Measurements from ENCODE around the gene CLEC4G.
"Not testable (repeated sequence)": the region's sequence is repeated elsewhere in the genome, so short reads cannot be mapped to it uniquely, and the experiment has no call there.

CLEC4G gene

DNA sequence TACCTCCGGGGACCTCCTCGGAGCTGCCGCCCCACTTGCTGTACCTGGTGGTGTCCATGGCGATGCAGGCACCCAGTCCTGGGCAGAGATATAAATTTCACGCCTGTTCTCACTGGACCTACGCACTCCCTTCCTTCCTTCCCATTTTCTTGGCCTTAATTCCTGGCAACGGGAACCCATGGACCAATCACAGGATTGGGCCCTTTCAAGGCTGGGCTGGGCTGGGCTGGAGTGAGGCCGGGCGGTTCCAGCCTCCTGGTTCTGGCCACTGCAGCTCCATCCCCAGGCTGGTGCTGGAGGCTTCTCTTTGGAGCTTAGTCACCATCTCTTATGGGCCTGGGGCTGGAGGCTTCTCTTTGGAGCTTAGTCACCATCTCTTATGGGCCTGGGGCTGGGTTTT, at the start of gene CLEC4G:
CLEC4G (minus strand) TSS at position 66 of the 400 bp plus-strand sequence; CDS start at position 58, 8 bp downstream.
- no peak for DNase-seq (ENCODE audit: low read depth in 2 of 2)

- DNase-seq (ENCODE audit: low read depth in 2 of 2): no peak
These were observed 49.2 kb upstream of the CLEC4G start for GRCh38 chr19:7781157-7781556.

DNA sequence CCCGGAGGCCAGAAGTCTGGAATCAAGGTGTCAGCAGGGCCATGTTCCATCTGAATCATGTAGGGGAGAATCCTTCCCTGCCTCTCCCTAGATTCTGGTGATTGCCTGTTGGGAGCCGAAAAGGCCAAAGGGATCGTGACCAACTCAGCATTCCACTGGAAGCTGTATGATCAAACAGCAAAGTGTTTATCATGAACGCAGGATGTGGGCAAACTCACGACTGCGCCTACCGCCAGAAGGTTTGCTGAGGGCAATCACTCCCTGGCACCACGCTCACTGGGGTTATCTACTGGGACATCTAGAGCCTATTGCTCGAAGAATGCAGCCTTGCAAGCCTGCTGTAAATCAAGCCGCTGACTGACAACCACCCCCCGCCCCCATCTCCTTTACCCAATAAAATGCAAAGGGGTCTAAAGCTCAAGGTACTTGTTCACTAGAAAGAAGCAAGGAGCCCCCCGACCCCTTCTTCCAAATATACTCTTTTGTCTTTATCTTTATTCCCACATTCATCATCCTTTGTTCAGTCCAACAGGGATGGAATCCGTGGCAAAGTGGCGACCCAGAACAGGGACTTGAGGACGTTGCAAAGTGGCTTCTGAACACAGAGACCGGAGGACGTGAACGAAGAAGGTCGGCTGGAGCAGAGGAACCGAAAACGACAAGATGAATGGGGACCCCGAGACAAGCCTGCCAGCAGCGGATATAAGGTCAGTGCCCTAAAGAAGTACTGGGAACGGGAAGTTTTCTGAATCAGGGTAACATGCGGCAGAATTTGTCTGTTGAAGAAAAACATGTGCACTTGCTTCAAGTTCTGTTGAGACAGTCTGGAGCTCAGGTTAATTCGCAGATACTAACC, 47.9 kb upstream of the CLEC4G start:
- no peak for DNase-seq (ENCODE audit: low read depth in 2 of 2)

DNA sequence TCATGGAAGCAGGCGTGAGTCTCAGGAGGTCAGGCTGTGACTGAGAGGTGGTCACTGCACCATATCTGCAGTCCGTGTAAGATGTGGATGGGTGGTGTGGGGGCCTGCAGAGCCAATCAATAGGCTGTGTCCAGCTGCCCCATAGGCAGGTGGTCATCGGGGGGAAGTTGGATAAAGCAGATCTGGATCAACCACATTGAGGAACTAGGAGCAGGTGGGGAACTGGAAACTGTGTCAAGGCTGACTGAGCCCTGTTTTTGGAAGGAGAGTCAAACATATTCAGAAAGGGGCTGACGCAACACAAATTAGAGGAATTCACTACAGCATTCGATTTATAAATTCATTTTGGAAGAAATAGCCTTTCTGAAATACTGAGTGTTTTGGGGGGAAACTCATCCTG, 46.2 kb upstream of the CLEC4G start:
- no peak for DNase-seq (ENCODE audit: low read depth in 2 of 2)

- no peak for DNase-seq (ENCODE audit: low read depth in 2 of 2)
These were observed 43.9 kb upstream of the CLEC4G start for GRCh38 chr19:7775761-7776160.

DNA sequence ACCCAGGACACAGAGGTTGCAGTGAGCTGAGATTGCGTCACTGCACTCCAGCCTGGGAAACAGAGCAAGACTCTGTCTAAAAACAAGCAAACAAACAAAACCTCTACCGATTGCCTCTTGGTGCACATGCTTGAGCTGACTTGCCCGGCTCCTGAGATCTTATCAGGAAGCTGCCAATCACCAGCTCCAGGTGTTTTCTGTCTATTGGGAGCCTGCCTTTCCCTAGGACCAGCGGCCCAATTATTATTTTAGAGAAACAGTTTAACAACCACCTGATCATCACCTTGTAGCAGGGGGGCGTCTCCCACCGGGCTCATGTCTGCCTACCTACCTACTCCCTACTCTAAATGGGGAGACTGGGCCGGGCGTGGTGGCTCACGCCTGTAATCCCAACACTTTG, 41.9 kb upstream of the CLEC4G start:
- DNase-seq (ENCODE audit: low read depth in 2 of 2): no peak

- DNase-seq (ENCODE audit: low read depth in 2 of 2): peak; percentile 5 to 12
These were observed 40.9 kb upstream of the CLEC4G start for GRCh38 chr19:7772752-7773291.

- DNase-seq (ENCODE audit: low read depth in 2 of 2): no peak
These were observed 39.2 kb upstream of the CLEC4G start for GRCh38 chr19:7771072-7771471.

DNA sequence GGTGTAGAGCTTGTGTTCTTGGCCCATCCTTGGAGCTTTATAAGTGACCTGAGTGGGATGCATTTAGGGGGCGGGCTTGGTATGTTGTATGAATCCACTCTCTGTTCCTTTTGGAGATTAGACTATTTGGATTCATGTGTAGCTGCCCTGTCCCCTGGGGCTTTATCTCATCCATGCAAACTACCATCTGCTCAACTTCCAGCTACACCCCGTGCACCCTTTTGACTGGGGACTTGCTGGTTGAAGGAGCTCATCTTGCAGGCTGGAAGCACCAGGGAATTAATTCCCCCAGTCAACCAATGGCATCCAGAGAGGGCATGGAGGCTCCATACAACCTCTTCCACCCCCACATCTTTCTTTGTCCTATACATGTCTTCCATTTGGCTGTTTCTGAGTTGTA, 37.3 kb upstream of the CLEC4G start:
- no peak for DNase-seq (ENCODE audit: low read depth in 2 of 2)

- no peak for DNase-seq (ENCODE audit: low read depth in 2 of 2)
These were observed 35.6 kb upstream of the CLEC4G start for GRCh38 chr19:7767487-7767886.

DNA sequence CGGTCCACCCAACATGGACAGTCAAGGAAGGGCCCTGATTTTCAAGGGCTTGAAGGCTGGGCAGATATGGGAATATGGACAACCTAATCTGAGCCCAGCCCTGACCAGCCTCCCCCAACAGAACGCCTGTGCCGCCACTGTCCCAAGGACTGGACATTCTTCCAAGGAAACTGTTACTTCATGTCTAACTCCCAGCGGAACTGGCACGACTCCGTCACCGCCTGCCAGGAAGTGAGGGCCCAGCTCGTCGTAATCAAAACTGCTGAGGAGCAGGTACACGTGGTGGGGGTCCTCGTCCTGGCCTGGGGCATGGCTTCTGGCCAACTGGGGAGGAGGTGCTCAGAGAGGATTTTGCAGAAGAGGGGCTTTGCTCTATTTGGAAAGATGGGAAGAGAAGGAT, 34.6 kb upstream of the CLEC4G start:
- no peak for DNase-seq (ENCODE audit: low read depth in 2 of 2)

DNA sequence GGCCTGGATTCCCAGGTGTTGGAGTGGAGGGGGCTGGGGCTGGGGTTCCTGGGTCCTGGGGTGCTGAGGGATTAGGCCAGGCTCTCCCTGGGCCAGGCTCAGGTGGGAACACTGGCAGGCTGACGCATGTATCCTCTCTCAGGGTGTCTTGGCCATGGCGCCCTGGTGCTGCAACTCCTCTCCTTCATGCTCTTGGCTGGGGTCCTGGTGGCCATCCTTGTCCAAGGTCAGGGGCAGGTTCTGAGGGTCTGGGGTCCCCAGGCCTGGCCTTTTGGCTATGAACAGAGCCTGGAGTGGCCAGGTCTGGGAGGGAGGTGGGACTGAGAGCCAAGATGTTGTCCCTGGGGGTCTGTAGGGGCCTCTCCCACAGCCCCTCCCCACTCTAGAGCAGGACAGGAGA, 33.1 kb upstream of the CLEC4G start:
- not testable (repeated sequence) for DNase-seq (ENCODE audit: low read depth in 2 of 2)

DNA sequence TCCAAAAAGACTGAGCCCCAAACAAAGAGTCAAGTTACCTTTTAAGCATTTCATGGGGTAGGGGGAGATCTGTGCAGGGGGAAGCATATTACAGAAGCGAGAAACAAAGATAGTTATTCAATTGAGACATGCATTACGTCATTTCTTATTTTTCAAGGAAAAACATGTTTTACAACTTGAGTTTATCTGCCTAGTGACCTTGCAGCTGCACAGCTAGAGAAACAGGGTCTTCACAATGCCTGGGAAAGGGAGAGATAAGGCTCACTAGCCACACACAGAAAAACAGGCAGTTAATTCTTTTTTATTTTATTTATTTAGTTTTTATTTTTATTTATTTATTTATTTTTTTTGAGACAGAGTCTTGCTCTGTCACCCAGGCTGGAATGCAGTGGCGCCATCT, 32.2 kb upstream of the CLEC4G start:
- not testable (repeated sequence) for DNase-seq (ENCODE audit: low read depth in 2 of 2)

GRCh38 chr19:7763696-7764095, 31.8 kb upstream of the CLEC4G start:
- no peak for DNase-seq (ENCODE audit: low read depth in 2 of 2)

DNA sequence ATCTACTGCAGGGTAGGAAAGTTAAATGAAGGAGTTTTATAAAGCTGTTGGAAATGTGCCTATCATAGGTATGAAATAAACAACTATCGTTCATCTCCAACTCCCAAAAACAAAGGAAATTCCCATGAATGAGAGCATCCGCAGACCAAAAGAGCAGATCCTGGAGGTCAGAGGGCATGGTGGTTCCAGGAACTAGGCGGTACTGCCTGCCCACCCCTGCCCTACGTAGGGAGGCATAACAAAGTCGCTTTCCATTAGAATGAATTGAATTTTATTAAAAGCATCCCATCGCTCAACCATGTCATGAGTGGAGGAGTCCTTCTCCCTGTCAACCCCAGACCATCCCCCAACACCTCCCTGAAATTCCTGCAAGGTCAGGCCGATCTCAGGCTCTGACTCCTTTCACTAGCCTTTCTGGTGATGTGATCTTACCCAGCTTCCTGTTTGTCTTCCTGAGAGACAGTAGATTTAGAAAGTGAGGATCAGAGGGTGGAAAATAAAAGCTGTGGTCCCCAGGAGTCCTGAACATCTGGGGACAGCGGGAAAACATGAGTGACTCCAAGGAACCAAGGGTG, 30.9 kb upstream of the CLEC4G start, which contains the start of gene CLEC4M:
CLEC4M (plus strand) TSS at position 525 of the 575 bp plus-strand sequence; CDS start at position 549, 24 bp downstream.
- DNase-seq (ENCODE audit: low read depth in 2 of 2): no peak

DNA sequence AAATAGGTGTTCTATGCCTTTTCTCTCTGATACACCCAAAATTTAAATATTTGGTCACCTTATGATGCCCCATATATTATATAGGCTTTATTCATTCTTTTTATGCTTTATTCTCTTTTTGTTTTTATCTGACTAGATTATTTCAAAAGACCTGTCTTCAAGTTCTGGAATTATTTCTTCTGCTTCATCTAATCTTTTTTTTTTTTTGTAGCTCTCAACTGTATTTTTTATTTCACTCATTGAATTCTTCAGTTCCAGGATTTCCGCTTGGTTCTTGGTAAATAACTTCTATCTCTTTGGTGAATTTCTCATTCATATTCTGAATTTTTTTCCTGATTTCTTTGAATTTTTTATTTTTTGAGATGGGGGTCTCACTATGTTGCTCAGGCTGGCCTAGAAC, 27.2 kb upstream of the CLEC4G start:
- no peak for DNase-seq (ENCODE audit: low read depth in 2 of 2)

GRCh38 chr19:7757358-7757757, 25.4 kb upstream of the CLEC4G start:
- no peak for DNase-seq (ENCODE audit: low read depth in 2 of 2)

- no peak for DNase-seq (ENCODE audit: low read depth in 2 of 2)
These were observed 24.3 kb upstream of the CLEC4G start for GRCh38 chr19:7756258-7756657.

GRCh38 chr19:7751157-7751783, 19.4 kb upstream of the CLEC4G start:
- DNase-seq (ENCODE audit: low read depth in 2 of 2): peak; percentile 21 to 39

GRCh38 chr19:7748756-7749155, 16.8 kb upstream of the CLEC4G start:
- no peak for DNase-seq (ENCODE audit: low read depth in 2 of 2)

DNA sequence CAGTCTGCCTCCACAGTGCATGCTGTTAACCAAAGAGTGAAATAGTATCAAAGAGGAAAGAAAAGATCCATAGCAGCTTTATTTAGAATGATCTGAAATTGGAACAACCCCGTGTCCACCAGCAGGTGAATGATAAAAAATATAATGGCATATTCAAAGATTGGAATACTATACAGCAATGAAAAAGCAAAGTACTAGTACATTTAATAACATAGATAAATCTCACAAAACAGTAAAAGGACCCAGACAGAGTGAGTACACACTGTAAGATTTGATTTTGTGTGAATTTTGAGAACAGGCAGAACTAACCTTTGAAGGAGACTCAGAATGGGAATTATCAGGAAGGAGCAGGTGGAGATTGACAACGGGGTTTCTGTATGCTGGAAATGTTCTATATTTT, 16.3 kb upstream of the CLEC4G start:
- no peak for DNase-seq (ENCODE audit: low read depth in 2 of 2)
